Muscle layer of colon (tissue), 2 donors: ENCODE results near the gene SPDL1.

Experiments used
- H3K27ac ChIP-seq: one replicate; pipeline ENCODE4 v1.7.0; 2013; ENCODE audit warnings: low read depth, mild to moderate bottlenecking, low read length, moderate library complexity
- H3K27me3 ChIP-seq, 2 donors: one replicate each; pipeline ENCODE4 v1.7.0; 2013; ENCODE audit warnings: low read length in 2 of 2, mild to moderate bottlenecking in 2 of 2; ENCODE audit not compliant: insufficient read depth in 2 of 2, control insufficient read depth in 1 of 2
- H3K36me3 ChIP-seq: one replicate; pipeline ENCODE4 v1.7.0; 2013; ENCODE audit warnings: mild to moderate bottlenecking, low read length; ENCODE audit not compliant: insufficient read depth
- H3K4me1 ChIP-seq: one replicate; pipeline ENCODE4 v1.7.0; 2013; ENCODE audit warnings: mild to moderate bottlenecking, low read length; ENCODE audit not compliant: insufficient read depth
- H3K4me3 ChIP-seq, 2 donors: one replicate each; pipeline ENCODE4 v1.7.0; 2013; ENCODE audit warnings: low read length in 2 of 2, low read depth in 1 of 2, mild to moderate bottlenecking in 1 of 2, moderate library complexity in 1 of 2
- H3K9ac ChIP-seq: one replicate; pipeline ENCODE4 v1.7.0; 2013; ENCODE audit warnings: low read length
- H3K9me3 ChIP-seq: one replicate; pipeline ENCODE4 v1.7.0; 2013; ENCODE audit warnings: mild to moderate bottlenecking, low read length
- donor health status: abdominal sarcoma.
- donor health status: Adenocarcinoma of cecum.

The SPDL1 gene

DNA sequence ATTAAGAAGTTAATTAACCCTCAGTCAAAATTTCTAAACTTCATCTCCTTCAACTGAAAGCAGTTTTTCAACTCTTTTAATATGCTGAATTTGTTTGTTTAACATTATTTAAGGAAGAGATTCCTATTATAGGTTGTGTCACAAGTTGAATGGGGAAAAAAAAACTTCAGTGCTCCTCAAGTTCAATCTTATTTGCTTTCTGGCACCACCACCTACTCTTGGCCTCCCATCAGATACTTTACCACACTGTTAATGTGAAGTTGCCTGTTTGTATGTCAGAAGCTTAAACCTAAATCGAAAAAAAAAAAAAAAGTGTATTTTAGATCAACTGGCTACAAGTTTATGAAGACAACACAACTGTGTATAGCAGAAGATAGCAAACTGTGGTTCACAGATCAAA, 49.4 kb downstream of the SPDL1 start:
- no peak overlapping the region for H3K4me3 ChIP-seq
- peaks cover 0 to 10% of the 10 kb centered on the region in 2 donors for H3K27me3 ChIP-seq

DNA sequence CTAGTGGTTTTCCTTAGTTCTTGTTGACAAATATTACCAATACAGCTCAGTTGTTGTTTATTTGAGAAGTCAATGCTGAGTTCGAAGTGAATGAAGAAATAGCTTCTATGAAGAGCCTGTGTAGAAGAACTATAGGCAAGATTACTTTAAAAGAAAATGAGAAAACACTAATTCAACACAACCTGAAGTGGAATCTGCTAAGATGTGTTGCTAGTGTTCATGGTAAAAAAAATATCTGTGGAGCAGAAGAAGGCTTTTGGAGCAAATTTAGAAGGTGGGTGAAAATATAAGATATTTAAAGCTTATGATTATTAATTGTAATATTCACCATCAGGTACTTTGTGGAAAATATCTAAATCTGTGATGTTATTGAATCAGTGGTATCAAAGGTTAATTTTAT, 51.0 kb downstream of the SPDL1 start:
- no peaks in the 10 kb centered on the region for H3K4me1 ChIP-seq
- H3K4me3 ChIP-seq: no peak overlapping the region
- H3K27me3 ChIP-seq: peaks cover 0 to 10% of the 10 kb centered on the region in 2 donors
- H3K9me3 ChIP-seq: no peaks in the 10 kb centered on the region
- no peak overlapping the region for H3K9ac ChIP-seq
- H3K36me3 ChIP-seq: no peaks in the 10 kb centered on the region
- H3K27ac ChIP-seq: no peak overlapping the region

More for the DNA sequence above, 49.4 kb downstream of the SPDL1 start:
- H3K36me3 ChIP-seq: no peaks in the 10 kb centered on the region
- no peaks in the 10 kb centered on the region for H3K4me1 ChIP-seq
- H3K27ac ChIP-seq: no peak overlapping the region
- no peak overlapping the region for H3K9ac ChIP-seq
- no peaks in the 10 kb centered on the region for H3K9me3 ChIP-seq

DNA sequence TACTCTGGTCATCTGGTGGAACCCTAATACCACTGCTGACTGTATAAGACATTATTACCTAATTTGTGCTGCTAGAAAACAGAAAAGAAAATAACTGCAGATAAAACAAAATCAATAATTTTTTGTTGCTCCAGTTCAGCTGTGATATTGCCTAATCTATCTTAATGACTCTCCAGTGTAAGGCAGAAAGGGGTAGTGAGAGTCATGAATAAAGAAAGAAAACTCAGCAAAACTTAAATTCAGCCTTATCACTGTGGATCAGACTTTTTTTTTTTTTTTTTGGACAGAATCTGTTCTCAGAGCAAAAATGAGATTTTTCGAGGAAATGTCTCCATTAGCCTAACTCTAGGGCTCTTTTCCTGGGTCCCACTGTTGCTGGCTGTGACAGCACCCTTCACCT, 52.4 kb downstream of the SPDL1 start:
- Histone ChIP-seq H3K36me3 (no peaks in the 10 kb centered on the region), H3K9ac (no peak overlapping the region), H3K9me3 (no peaks in the 10 kb centered on the region), H3K27ac (no peak overlapping the region), H3K27me3 (peaks cover 0 to 10% of the 10 kb centered on the region in 2 donors), H3K4me3 (no peak overlapping the region), H3K4me1 (no peaks in the 10 kb centered on the region)

GRCh38 chr5:169636477-169637084, 53.0 kb downstream of the SPDL1 start:
- H3K9me3 ChIP-seq: no peaks in the 10 kb centered on the region
- H3K27me3 ChIP-seq: peaks cover 0 to 10% of the 10 kb centered on the region in 2 donors
- no peaks in the 10 kb centered on the region for H3K36me3 ChIP-seq
- H3K9ac ChIP-seq: no peak overlapping the region
- no peaks in the 10 kb centered on the region for H3K4me1 ChIP-seq
- peak overlapping the region in 1 of 2 donors; percentile 24 for H3K4me3 ChIP-seq
- no peak overlapping the region for H3K27ac ChIP-seq

- Histone ChIP-seq H3K27ac (no peak within 1 kb of the TSS), H3K9me3 (no peaks in the 10 kb centered on the region), H3K27me3 (peaks cover 0 to 10% of the 10 kb centered on the region in 2 donors), H3K4me3 (peak within 1 kb of the TSS in 1 of 2 donors; percentile 24), H3K4me1 (no peaks in the 10 kb centered on the region), H3K36me3 (no peaks in the 10 kb centered on the region), H3K9ac (no peak within 1 kb of the TSS)
Observed at GRCh38 chr5:169637085-169637548, 53.5 kb downstream of the SPDL1 start, which contains the start of gene DOCK2. TSS of gene DOCK2 (plus strand) at chr5:169637275. CDS start at chr5:169637327, 52 bp downstream.

DNA sequence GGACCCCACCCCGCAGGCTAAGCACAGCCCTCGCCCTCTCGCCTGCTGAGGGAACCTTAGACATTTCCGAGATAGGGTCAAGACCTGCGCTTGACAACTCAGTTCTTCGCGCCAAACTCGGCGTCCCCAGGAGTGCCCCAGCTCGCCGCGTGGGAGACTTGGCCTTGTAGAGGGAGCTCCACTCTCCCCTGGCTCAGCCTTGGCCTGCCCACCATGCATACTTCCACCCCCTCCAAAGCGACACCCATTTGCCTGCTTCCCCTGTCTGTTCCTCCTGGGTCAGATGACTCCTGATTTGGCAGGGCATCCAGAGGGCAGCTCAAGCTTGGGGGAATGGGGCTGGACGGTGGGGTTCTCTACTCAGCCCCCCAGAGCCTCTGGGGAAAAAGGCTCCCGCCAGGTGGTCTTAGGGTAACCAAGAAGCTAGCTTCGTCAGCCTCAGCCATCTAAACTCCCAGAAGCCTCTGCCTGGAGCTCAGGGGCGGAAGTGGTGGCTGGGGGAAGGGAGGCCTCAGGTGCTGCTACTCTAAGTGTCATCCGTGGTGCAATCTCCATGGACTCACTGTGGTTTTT, 54.1 kb downstream of the SPDL1 start:
- Histone ChIP-seq H3K9ac (no peak overlapping the region), H3K27ac (no peak overlapping the region), H3K27me3 (peaks cover 0 to 10% of the 10 kb centered on the region in 2 donors), H3K36me3 (no peaks in the 10 kb centered on the region), H3K4me3 (peak overlapping the region in 1 of 2 donors; percentile 24), H3K9me3 (no peaks in the 10 kb centered on the region), H3K4me1 (no peaks in the 10 kb centered on the region)

GRCh38 chr5:169641253-169641652, 57.7 kb downstream of the SPDL1 start:
- Histone ChIP-seq H3K4me1 (no peaks in the 10 kb centered on the region), H3K4me3 (no peak overlapping the region), H3K27ac (no peak overlapping the region), H3K9me3 (no peaks in the 10 kb centered on the region), H3K9ac (no peak overlapping the region), H3K36me3 (no peaks in the 10 kb centered on the region), H3K27me3 (peaks cover 0 to 10% of the 10 kb centered on the region in 2 donors)

- no peak overlapping the region for H3K9ac ChIP-seq
- no peaks in the 10 kb centered on the region for H3K9me3 ChIP-seq
- H3K27me3 ChIP-seq: no peaks in the 10 kb centered on the region
- no peaks in the 10 kb centered on the region for H3K36me3 ChIP-seq
- H3K4me1 ChIP-seq: peaks cover 7% of the 10 kb centered on the region
- no peak overlapping the region for H3K27ac ChIP-seq
- H3K4me3 ChIP-seq: no peak overlapping the region
Observed at GRCh38 chr5:169646856-169647255, 63.3 kb downstream of the SPDL1 start.

DNA sequence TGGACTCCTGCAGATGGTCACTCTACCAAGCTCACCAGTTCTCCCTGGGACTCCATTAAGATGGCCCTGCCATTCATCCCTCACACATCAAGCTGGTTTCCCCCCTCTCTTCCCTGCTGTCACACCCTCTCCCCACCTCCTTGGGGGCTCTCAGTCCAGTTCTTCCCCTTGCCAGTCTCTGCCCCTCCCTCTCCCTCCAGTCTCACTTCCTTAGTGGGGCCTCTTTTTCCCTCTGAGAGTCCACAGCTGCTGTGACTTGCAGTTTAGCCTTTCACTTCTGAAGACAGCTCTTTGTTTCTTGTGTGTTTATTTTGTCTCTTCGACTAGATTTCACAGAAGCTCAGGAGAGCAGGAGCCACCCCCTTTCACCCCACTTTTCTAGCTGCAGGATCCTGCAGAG, 64.0 kb downstream of the SPDL1 start:
- Histone ChIP-seq H3K4me1 (peaks cover 7% of the 10 kb centered on the region), H3K36me3 (no peaks in the 10 kb centered on the region), H3K27ac (no peak overlapping the region), H3K9ac (no peak overlapping the region), H3K4me3 (no peak overlapping the region), H3K9me3 (no peaks in the 10 kb centered on the region), H3K27me3 (no peaks in the 10 kb centered on the region)

GRCh38 chr5:169648725-169649310, 65.2 kb downstream of the SPDL1 start:
- Histone ChIP-seq H3K27ac (no peak overlapping the region), H3K4me3 (no peak overlapping the region), H3K9me3 (no peaks in the 10 kb centered on the region), H3K36me3 (no peaks in the 10 kb centered on the region), H3K27me3 (no peaks in the 10 kb centered on the region), H3K9ac (no peak overlapping the region), H3K4me1 (peaks cover 7% of the 10 kb centered on the region)

- H3K9me3 ChIP-seq: no peaks in the 10 kb centered on the region
- no peak overlapping the region for H3K27ac ChIP-seq
- no peak overlapping the region for H3K9ac ChIP-seq
- no peaks in the 10 kb centered on the region for H3K36me3 ChIP-seq
- no peaks in the 10 kb centered on the region for H3K27me3 ChIP-seq
- H3K4me3 ChIP-seq: no peak overlapping the region
- peaks cover 7% of the 10 kb centered on the region for H3K4me1 ChIP-seq
Observed at GRCh38 chr5:169649486-169649885, 65.9 kb downstream of the SPDL1 start.
